Measurements from ENCODE around the gene CRYBG3.

Gene CRYBG3

DNA sequence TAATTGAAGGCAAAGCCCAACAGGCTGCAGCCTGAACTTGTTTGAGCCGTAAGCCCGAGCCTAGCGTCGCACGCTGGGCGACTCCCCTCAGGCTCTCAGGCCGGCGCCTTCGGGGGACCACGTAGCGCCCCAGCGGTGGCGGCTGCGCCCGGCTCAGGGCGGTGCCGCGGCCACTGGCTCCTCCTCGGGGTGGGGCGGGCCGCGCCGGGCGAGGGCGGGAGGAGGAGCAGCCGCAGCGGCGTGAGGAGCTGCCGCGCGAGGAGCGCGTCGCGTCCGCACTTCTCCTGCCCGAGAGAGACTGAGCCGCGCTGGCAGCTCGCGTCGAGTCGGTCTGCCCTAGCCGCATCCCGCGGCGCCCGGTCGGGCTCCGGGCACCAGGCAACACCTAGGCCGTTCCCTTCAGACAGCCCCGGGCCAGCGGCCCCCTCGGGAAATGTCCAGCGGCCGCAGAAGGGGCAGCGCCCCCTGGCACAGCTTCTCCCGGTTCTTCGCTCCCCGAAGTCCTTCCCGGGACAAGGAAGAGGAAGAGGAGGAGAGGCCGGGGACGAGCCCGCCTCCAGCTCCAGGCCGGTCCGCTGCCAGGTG lies at the start of gene CRYBG3:
Gene CRYBG3 (plus strand): TSS at position 238 of the 585 bp plus-strand sequence. CDS start 196 bp downstream, at position 434.
- FAIRE-seq = peak; percentile 11
- TF ChIP-seq POLR2A (IDR thresholded peaks at IDR 0.05; ENCODE audit: low read depth, low read length) = peak; percentile 99
- DNase-seq (ENCODE audit: insufficient read length, low spot score) = peak; percentile 76

DNA sequence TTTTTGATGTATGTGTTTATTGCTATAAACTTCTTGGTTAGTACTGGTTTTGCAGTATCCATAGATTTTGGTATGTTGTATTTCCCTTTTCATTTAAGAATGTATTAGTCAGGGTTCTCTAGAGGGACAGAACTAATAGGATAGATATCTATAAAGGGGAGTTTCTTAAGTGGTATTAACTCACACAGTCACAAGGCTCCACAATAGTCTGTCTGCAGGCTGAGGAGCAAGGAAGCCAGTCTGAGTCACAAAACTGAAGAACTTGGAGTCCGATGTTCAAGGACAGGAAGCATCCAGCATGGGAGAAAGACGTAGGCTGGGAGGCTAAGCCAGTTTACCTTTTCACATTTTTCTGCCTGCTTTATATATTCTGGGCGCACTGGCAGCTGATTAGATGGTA lies 48.9 kb upstream of the CRYBG3 start:
- no peak for TF ChIP-seq POLR2A (IDR thresholded peaks at IDR 0.05; ENCODE audit: low read depth, low read length)
- FAIRE-seq (no peak), DNase-seq (ENCODE audit: insufficient read length, low spot score) (no peak)

DNA sequence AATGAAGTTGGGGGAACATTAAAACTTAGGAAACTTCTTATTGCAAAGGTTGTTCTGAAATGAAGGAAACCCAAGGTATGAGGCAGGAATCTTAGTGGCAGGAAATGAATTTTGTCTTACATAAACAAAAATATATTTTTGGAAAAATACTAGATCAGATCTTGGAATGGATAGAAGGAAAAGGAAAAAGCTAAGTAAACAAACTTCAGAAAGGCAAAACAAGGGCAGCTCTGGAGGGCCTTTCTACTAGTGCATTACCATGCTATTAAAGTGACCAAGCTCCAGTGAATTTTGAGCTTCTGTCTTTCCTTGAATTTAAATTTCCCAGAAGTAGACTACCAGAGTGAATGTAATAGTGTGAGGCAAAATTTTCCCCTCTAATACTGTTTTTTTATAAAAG lies 43.7 kb upstream of the CRYBG3 start:
- no peak for DNase-seq (ENCODE audit: insufficient read length, low spot score)
- TF ChIP-seq POLR2A (IDR thresholded peaks at IDR 0.05; ENCODE audit: low read depth, low read length) = no peak
- no peak for FAIRE-seq

DNA sequence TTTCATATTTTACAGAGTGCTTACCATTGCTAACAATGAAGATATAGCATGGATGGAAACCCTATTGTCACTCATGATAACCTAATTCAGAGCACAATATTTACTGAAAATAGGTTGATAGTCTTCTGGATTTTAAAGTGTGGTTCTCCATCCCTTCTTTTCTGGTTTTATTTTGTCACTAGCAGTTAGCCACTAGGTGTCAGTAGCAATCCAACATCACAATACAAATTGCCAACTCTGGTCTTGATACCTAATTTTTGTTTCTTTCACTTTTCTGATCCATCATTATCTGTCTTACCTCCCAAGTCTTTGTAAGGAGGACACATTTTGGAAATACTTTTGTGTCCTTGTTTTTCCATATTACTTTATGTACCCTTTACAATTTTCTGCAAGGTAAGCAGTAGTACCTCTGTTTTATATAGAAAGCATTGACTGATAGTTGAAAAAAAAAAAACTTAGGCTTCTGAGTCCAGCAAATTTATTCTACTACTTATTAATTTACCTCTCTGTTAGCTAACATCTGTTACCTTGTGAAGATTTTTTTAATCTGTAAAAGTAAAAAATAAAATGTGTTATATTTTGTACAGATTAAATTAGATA lies 28.3 kb upstream of the CRYBG3 start:
- no peak for TF ChIP-seq POLR2A (IDR thresholded peaks at IDR 0.05; ENCODE audit: low read depth, low read length)
- FAIRE-seq = peak; percentile 80
- no peak for DNase-seq (ENCODE audit: insufficient read length, low spot score)

DNA sequence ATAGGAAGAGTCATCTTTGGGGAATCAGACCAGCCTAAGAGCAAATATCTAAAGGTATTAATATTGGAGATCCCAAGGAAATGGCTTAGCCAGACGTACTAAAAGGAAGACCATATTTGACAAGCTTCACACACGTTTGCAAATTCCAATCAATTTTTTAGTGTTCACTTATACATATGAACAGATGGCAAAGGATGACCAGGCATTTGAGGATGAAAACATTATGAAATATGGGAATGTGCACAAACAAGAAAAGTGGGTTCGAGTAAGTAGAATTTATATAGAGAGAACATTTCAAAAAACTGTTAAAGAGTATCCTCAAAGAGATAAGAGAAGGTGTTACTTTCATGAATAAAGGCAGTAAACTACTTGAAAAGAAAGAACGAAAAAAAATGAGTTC lies 25.9 kb upstream of the CRYBG3 start:
- FAIRE-seq (no peak), DNase-seq (ENCODE audit: insufficient read length, low spot score) (no peak)
- TF ChIP-seq POLR2A (IDR thresholded peaks at IDR 0.05; ENCODE audit: low read depth, low read length) = no peak

DNA sequence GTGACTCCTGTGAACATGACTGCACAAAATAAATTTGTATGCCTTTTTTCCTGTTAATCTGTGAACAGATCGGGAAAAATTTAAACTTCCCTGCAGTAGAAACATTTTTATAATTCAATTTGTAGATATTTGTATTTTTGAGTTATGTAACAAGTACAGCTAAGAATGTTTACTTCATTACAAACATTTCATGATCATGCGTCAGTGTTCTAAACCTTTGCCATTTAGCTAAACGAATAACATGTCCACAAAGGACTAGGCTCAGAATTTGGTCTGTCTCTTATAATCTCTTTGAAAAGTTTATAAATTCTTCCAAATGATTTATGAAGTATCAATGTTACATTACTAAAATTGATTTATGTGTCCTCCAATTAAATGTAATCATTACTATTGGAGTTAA lies 17.3 kb upstream of the CRYBG3 start:
- no peak for TF ChIP-seq POLR2A (IDR thresholded peaks at IDR 0.05; ENCODE audit: low read depth, low read length)
- no peak for DNase-seq (ENCODE audit: insufficient read length, low spot score)
- no peak for FAIRE-seq

DNA sequence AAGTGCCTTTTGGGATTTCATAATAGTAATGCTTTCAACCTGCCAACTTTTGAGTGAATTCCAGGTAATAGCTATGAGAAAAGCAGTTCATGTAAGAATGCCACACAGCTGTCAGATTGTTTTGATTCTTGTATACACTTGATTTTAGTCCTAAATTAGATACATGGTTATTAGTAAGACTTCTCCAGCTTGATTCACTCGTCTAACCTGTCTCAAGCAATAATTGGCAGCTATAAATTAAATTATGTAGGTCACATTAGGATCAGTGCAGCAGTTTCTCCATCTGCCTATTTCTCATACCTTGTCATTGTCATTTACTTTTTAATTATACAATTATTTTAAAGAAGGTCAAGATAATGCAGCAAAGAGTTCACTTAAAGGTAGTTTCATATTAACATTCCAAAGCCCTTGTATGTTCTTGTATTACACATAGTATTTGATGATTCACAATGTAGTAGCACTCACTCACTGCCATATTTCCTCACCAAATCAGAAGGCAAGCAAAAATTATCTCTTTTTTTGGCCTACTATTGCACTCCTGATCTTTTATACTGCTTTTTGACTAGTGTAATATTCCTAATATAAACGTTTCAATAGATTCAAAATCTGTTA lies 10.9 kb upstream of the CRYBG3 start:
- FAIRE-seq (peak; percentile 78), DNase-seq (ENCODE audit: insufficient read length, low spot score) (no peak)
- TF ChIP-seq POLR2A (IDR thresholded peaks at IDR 0.05; ENCODE audit: low read depth, low read length) = no peak

DNA sequence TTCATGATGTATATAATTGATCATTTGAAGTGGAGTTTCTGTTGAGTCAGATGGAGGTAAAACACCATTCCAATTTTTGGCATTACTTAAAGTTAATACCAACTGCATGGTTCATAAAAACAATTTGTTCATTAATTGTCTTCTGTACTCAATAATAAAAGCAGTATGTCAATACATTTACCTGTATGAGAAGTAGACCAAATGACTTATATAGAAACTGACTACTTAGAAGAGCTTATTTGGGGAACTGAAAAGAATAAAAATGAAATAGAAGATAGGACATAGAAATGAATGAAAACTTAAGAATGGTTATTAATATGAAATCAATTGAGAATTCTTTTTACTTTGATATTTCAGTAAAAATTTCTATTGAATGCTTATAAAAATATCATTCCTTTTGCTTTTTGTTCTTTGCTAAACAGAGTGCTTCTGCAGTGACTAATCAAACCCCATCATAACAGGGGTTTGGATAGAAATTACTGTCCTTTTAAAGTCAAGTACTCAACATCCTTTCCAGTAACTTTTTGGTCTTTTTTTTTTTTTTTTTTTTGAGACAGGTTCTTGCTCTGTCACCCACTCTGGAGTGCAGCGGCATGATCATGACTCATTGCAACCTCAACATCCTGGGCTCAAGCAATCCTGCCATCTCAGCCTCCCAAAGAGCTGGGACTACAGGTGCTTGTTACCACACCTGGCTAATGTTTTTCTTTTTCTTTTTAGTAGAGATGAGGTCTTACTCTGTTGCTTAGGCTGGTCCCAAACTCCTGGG lies 6.5 kb upstream of the CRYBG3 start:
- no peak for TF ChIP-seq POLR2A (IDR thresholded peaks at IDR 0.05; ENCODE audit: low read depth, low read length)
- DNase-seq (ENCODE audit: insufficient read length, low spot score) (no peak), FAIRE-seq (no peak)

DNA sequence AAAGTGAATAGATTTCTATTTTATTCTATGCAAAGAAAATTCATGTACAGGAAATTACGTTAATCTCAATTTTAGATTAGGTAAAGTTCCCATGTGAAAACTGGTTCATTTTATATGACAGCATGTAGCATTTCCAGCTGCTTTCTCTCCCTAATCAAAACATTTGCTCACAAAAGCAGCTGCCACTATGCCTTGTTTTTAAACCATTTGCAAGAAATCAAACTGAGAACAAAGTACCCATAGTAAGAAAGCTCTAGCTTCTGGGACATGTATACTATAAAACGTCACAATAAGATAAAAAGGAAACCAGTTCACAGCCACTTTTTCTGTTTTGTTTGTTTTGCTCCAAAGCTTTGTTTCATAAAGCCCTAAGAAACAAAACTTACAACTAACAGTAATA lies 5.0 kb upstream of the CRYBG3 start:
- FAIRE-seq = no peak
- TF ChIP-seq POLR2A (IDR thresholded peaks at IDR 0.05; ENCODE audit: low read depth, low read length) = no peak
- DNase-seq (ENCODE audit: insufficient read length, low spot score) = no peak

DNA sequence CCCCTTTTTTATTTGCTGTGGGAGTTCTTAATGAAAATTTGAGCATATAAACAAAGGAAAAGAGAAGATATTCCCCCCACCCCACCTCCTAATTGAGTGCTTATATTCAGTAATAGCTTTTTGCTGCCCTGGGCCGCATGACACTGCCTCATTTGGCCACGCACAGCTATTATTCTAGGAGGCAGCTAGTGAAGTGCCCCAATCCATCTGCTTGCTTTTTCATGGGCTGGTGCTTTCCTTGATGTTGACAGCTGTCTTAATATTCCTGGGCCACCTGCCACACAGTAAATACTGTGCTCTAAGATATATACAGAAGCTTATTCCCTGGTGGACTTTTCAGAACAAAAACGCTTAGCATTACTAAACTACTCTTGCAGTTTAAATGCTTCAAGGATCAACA lies 3.8 kb upstream of the CRYBG3 start:
- no peak for TF ChIP-seq POLR2A (IDR thresholded peaks at IDR 0.05; ENCODE audit: low read depth, low read length)
- no peak for DNase-seq (ENCODE audit: insufficient read length, low spot score)
- FAIRE-seq = no peak

DNA sequence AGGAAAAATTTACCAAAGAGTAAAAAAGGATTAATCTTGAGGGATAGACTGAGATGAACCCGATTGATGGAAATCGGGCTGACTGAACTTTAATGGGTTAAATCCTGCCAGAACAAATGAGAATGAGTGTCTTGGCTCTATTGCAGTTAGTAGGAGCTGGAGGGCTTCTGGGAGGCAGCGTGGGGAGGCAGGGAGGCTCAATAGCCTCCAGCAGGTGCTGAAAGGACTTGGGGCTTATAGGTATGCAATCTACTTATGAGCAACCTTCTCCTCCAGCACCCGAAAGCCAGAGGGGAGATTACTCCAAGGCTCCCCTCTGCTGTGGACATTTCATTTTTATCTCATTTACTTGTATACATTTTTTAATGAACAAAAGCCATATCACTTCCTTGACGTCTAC lies 1.0 kb upstream of the CRYBG3 start:
- no peak for TF ChIP-seq POLR2A (IDR thresholded peaks at IDR 0.05; ENCODE audit: low read depth, low read length)
- FAIRE-seq = no peak
- no peak for DNase-seq (ENCODE audit: insufficient read length, low spot score)

DNA sequence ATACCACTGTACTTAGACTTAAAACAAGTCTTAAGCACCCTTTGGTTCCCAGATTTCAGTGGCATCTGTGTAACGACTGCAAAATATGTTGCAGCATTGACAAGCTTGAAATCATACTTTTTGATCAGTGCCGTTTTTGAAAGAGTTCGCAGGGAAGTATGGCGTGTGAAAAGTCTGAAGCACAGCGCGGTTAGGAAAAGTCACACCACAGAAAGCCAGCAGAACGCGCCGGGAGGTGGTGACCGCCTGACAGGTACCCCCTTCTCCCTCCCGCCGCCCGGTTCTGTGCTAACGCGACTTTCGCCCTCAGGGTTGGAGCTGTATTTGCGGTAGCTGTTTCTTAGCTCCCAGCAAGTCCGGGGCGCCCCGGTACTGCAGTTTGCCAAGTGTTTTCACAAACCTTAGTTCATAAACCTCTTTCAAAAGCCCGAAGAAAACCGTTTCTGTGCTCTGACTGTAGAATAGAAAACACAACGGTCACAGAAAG lies 481 bp upstream of the CRYBG3 start:
- FAIRE-seq (peak; percentile 11), DNase-seq (ENCODE audit: insufficient read length, low spot score) (no peak)
- no peak for TF ChIP-seq POLR2A (IDR thresholded peaks at IDR 0.05; ENCODE audit: low read depth, low read length)

DNA sequence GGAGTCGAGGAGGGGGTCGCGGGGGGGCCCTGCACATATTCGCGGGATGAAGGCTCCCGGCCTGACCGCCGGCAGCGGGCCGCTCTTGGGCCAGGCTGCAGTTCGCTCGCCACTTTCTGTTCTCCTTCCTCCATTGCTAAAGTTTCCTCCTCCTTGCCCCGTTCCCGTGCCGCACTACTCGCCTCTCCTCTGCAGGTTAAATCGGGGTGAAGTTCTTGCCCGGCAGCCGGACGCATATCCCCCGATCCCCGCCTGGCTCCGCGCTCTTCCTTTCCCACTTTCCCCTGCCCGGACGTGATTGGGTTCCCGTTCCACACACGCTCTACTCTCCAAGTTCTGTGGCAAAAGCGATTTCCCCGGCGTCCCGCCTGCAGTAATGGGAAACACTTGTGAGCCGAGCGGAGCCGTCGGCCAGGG lies 556 bp downstream of the CRYBG3 start:
- DNase-seq (ENCODE audit: insufficient read length, low spot score) = peak; percentile 28
- FAIRE-seq = no peak
- TF ChIP-seq POLR2A (IDR thresholded peaks at IDR 0.05; ENCODE audit: low read depth, low read length) = no peak

All from H54 (cell line).